Left ventricle myocardium superior (tissue), 1 donor: ENCODE data around the gene ZNF865. TPM values are rescaled to one million over a fixed set of nuclear protein-coding genes. Genes with fewer than 3 reads are reported as not detected.
"Not testable (repeated sequence)": the region's sequence is repeated elsewhere in the genome, so short reads cannot be mapped to it uniquely, and the experiment has no call there.

Experiments
- ATAC-seq: fragments of 200-7000 bp; cut with Tn5 transposase; one replicate; pipeline ENCODE4 v1.9.1; 2020; ENCODE audit warnings: mild to moderate bottlenecking, moderate library complexity
- DNase-seq: peaks from one replicate; pipeline ENCODE4 v3.0.0-alpha.2; 2020
- intact Hi-C: fragments of 100-400 bp; cut with micrococcal nuclease; formaldehyde crosslinking; loops from one replicate; pipeline ENCODE4 v1.11.0; 2022
- long read RNA-seq: library from polyadenylated mRNA; unstranded; transcript quantifications from one replicate; pipeline ENCODE4 v2.0.0, GENCODE V29; 2021
- total RNA-seq: library from RNA; stranded (reverse); fragmentation: NEBNext Ultra II Directional; extraction: Animal tissue kit (Norgen Biotek cat#: 25700); gene quantifications from one replicate; pipeline ENCODE4 v1.2.1, GENCODE V29; 2021
- donor health status: DM: no; HTN: yes; CAD: no; lungs with severe emphysema.

The ZNF865 gene
- total RNA-seq, result 21.8 TPM
- long read RNA-seq, partial matches to known transcripts, result 0 of 9 reads
- long read RNA-seq, other reads (novel, unspliced or antisense), result 9 of 9 reads

GRCh38 chr19:55605637-55606470, at the start of gene ZNF865:
TSS of gene ZNF865 (plus strand) at chr19:55605647. CDS start at chr19:55613619, 7,972 bp downstream.
- intact Hi-C loops, result loop anchor here (10.0 kb wide), 1 partner anchor 91 kb away; no protein-coding TSS in a partner anchor
- ATAC-seq (peak; percentile 42), DNase-seq (peak; percentile 67)

- ATAC-seq (no peak), DNase-seq (no peak)
- intact Hi-C loops, result no loop called here
These were observed 45.8 kb upstream of the ZNF865 start for GRCh38 chr19:55559684-55560083.

GRCh38 chr19:55563261-55563690, 42.2 kb upstream of the ZNF865 start:
- intact Hi-C loops, result no loop called here
- peak; percentile 85 for DNase-seq
- ATAC-seq, result peak; percentile 93

- intact Hi-C loops, result no loop called here
- no peak for ATAC-seq
These were observed 38.6 kb upstream of the ZNF865 start for GRCh38 chr19:55566823-55567222.

GRCh38 chr19:55567708-55568328, 37.6 kb upstream of the ZNF865 start:
- DNase-seq (no peak), ATAC-seq (no peak)
- intact Hi-C loops, result no loop called here

More at GRCh38 chr19:55566823-55567222, 38.6 kb upstream of the ZNF865 start:
- no peak for DNase-seq

GRCh38 chr19:55569477-55569876, 36.0 kb upstream of the ZNF865 start:
- ATAC-seq, intact Hi-C loops, DNase-seq: not testable (repeated sequence)

- intact Hi-C loops, DNase-seq, ATAC-seq: not testable (repeated sequence)
These were observed 31.5 kb upstream of the ZNF865 start for GRCh38 chr19:55573929-55574328.

- no peak for DNase-seq
- intact Hi-C loops, result no loop called here
- ATAC-seq, result no peak
These were observed 28.7 kb upstream of the ZNF865 start for GRCh38 chr19:55576746-55577145.

GRCh38 chr19:55578031-55578760, 27.3 kb upstream of the ZNF865 start:
- intact Hi-C loops, result no loop called here
- ATAC-seq (no peak), DNase-seq (no peak)

GRCh38 chr19:55578761-55579747, 26.4 kb upstream of the ZNF865 start:
- intact Hi-C loops, result no loop called here
- ATAC-seq (no peak), DNase-seq (peak; percentile 33)

GRCh38 chr19:55579766-55580621, 25.5 kb upstream of the ZNF865 start:
- intact Hi-C loops, result loop anchor here (2.0 kb wide), 1 partner anchor 33 kb away; no protein-coding TSS in a partner anchor
- ATAC-seq (peak; percentile 69), DNase-seq (peak; percentile 37)

GRCh38 chr19:55580628-55581144, 24.8 kb upstream of the ZNF865 start, which contains the start of gene ZNF579:
TSS of gene ZNF579 (minus strand) at chr19:55580848. CDS start at chr19:55579639, 1,209 bp downstream.
- intact Hi-C loops, result loop anchor here (2.0 kb wide), 1 partner anchor 34 kb away; no protein-coding TSS in a partner anchor
- ATAC-seq (peak; percentile 89), DNase-seq (peak; percentile 89)

- no peak for DNase-seq
- no peak for ATAC-seq
- intact Hi-C loops, result loop anchor here (2.0 kb wide), 1 partner anchor 34 kb away; no protein-coding TSS in a partner anchor
These were observed 24.2 kb upstream of the ZNF865 start for GRCh38 chr19:55581145-55581822.

- intact Hi-C loops, result loop anchor here (2.0 kb wide), 1 partner anchor 35 kb away; no protein-coding TSS in a partner anchor
- ATAC-seq (no peak), DNase-seq (no peak)
These were observed 23.6 kb upstream of the ZNF865 start for GRCh38 chr19:55581823-55582223.

GRCh38 chr19:55582284-55582683, 23.2 kb upstream of the ZNF865 start:
- DNase-seq, ATAC-seq, intact Hi-C loops: not testable (repeated sequence)

GRCh38 chr19:55583897-55584296, 21.6 kb upstream of the ZNF865 start:
- DNase-seq, ATAC-seq, intact Hi-C loops: not testable (repeated sequence)
